GM12873 (cell line): ENCODE measurements around the gene ZHX3.

Experiments
- CTCF ChIP-seq: IDR thresholded peaks from 2 replicates; pipeline ENCODE4 v1.5.1; 2012; ENCODE audit warnings: low read depth, mild to moderate bottlenecking, moderate library complexity, low read length, control low read depth; ENCODE audit not compliant: insufficient read depth; ENCODE audit errors: missing control alignments

The ZHX3 gene

GRCh38 chr20:41142919-41143318 is 174.6 kb downstream of the ZHX3 start:
- no peak for TF ChIP-seq CTCF

DNA sequence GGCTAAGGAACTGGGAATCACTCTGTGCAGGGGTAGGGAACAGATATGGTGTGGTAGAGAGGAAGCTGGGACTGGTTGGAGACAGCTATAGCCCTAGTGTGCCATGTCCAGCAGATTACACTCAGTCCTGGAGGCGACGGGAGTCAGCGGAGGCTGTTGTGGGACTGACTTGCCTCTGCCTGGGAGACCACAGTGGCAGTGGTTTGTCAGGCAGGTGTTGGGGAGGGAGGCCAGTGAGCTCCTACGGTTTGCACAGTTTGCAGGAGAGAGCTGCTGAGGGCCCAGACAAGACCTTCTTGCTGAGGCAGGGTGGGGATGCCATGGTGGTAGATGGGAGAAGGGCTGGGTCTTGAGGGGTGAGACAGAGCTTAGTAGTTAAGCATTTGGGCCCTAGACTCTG is 175.3 kb downstream of the ZHX3 start:
- TF ChIP-seq CTCF: no peak

- no peak for TF ChIP-seq CTCF
These were observed 176.2 kb downstream of the ZHX3 start for GRCh38 chr20:41141153-41141815.

GRCh38 chr20:41140226-41141133 is 177.1 kb downstream of the ZHX3 start:
- TF ChIP-seq CTCF: no peak

DNA sequence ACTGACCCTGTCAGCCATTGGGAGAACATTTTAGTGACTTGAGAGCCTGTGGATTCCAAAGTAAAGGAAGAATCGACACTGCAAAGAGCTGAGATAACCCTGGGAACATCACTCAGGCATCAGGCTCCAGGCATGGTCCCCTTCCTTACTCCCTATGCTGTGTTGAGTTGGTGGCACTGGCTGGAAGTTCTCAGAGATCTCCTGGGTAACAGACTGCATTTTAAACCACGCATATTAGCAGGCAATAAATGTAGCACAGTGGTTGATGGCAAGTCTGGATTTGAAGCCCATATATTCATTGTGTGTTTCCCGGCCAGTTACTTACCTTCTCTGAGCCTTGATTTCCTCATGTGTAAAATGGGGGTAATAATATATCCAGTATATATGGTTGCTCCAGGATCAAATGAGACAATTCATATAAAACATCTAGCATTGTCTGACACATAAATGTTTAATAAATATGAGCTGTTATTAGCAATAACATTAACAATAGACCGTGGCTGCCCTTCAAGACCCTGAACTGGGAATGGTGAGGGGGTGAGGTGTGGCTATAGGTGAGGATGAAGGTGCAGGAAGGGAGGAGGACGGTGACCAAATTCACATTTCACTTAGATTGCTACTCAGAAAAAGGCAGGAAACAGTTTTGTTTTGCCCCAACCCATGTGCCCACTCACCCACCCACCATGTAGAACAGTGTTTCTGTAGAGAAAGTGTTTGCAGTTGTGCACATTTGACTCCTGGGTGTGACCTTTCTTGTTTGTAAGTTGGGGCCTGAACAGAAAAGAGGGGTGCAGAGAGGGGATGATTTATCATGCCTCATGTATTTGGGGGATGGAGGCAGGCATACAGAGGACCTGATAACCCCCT is 178.1 kb downstream of the ZHX3 start:
- TF ChIP-seq CTCF: no peak

- TF ChIP-seq CTCF: no peak
These were observed 178.9 kb downstream of the ZHX3 start for GRCh38 chr20:41138475-41139226.
